Inflammatory macrophage treated with lipopolysaccharide for 4 hours (primary cell): ENCODE results near the gene LRRC8D.
"Not testable (repeated sequence)": the region's sequence is repeated elsewhere in the genome, so short reads cannot be mapped to it uniquely, and the experiment has no call there.

Experiments used
- DNase-seq: peaks from one replicate; pipeline ENCODE4 v3.0.0-alpha.2; 2020

LRRC8D gene

GRCh38 chr1:89820422-89821321 lies at the start of gene LRRC8D:
LRRC8D (plus strand) TSS chr1:89821032; CDS start chr1:89933069, 112,037 bp downstream.
- DNase-seq = peak; percentile 86

- DNase-seq = no peak
Measured at GRCh38 chr1:89771991-89772560, 48.8 kb upstream of the LRRC8D start.

GRCh38 chr1:89776104-89776503 lies 44.7 kb upstream of the LRRC8D start:
- DNase-seq = not testable (repeated sequence)

DNA sequence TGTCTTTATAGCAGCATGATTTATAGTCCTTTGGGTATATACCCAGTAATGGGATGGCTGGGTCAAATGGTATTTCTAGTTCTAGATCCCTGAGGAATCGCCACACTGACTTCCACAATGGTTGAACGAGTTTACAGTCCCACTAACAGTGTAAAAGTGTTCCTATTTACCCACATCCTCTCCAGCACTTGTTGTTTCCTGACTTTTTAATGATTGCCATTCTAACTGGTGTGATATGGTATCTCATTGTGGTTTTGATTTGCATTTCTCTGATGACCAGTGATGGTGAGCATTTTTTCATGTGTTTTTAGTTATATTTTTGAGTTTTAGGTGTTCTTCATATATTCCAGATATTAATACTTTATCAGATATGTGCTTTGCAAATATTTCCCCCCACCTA lies 43.6 kb upstream of the LRRC8D start:
- DNase-seq = not testable (repeated sequence)

DNA sequence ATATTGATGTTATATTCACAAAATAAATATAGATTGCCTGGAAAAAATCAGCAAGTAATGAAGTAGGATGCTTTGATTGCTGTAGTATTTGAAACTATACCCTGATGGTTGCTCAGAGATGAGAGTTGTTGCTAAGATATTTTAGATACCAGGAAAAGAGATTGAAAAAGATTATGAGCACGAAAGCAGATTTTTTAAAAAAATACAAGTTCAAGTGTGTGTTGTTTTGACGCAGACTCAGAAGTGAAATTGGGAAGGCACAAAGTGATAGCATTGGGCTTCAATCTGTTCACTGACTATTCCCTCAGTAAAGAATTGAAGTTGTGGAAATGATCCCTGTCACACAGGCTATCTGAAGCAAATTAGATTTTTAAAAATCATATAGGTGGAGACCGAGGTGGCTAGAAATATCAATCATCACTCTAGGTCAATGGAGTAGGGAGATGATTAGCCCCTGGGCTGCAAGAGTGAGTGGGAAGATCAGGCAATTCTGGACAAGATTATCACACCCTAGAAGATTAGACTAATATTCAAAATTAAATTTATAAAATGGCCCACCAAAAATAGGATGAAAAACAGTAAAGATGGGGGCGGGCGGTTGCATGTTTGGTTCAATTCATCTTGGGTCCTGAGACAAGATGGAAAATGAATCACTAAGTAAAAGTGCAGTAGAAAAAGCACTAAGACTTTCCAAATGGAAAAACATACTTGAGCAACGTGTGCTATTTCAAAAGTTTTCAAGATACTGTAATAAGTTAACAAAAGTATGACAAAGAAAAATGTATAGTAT lies 41.5 kb upstream of the LRRC8D start:
- DNase-seq = no peak

DNA sequence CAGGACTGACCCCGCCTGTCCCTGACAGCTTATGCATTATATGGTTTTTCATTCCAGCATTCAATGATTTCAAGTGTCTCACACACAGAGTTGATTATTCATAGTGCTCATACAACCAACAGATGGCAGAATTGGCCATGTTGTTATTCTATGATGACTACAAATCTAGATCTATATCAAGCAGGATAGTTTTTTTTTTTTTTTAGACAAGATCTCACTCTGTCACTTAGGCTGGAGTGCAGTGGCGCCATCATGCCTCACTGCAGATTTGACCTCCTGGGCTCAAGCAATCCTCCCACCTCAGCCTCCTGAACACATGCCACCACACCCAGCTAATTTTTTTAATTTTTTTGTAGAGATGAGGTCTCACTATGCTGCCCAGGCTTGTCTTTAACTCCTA lies 40.1 kb upstream of the LRRC8D start:
- peak; percentile 36 for DNase-seq

- DNase-seq = no peak
Measured at GRCh38 chr1:89781494-89782126, 39.2 kb upstream of the LRRC8D start.

DNA sequence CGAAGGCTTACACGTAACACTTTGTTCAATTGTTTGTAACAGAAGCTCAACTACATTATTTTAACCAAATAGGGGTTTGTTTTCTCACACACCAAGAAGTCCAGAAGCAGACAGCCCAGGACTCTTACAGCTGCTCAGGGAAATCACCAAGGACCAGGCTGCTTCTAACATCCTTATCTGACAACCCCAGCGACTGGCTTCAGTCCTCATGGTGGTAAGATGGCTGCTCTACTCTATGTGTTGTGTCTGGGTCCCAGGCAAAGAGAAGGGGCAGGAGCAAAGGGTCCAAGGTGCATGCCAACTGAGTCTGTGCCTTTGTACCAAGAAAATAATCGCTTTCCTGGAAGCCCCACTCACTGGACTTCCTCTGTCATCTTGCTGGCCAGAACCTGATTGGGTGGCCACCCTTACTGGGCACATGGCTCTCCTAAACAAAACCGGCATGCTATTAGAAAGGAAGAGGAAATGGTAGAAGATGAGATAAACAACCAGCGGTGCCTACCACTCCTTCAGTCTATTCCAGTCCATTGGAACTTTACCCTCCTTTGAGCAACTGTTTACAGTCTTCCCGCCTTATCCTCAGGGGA lies 34.1 kb upstream of the LRRC8D start:
- DNase-seq = no peak

DNA sequence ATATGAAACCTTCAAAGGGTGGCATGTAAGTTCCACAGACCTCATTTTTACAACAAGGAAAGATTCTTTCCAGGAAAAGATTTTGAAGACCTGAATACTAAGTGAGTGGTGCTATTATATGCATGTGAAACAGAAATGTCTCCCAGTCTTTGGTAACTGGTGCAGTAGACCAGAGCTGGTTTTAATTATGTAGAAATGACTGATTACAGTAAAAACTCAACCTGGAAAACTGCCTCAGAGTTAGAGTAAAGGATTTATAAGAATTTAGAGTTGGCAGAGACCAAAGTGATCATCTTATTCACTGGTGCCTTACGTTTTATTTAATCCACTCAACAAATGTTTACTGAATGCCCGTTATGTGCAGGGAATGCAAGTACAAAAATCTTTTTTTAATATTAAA lies 30.2 kb upstream of the LRRC8D start:
- no peak for DNase-seq

- DNase-seq = no peak
Measured at GRCh38 chr1:89791064-89791726, 29.6 kb upstream of the LRRC8D start.

- DNase-seq = no peak
Measured at GRCh38 chr1:89794406-89794805, 26.4 kb upstream of the LRRC8D start.

DNA sequence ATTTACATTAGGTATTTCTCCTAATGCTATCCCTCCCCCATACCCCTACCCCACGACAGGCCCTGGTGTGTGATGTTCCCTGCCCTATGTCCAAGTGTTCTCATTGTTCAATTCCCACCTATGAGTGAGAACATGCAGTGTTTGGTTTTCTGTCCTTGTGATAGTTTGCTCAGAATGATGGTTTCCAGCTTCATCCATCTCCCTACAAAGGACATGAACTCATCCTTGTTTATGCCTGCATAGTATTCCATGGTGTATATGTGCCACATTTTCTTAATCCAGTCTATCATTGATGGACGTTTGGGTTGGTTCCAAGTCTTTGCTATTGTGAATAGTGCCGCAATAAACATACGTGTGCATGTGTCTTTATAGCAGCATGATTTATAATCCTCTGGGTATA lies 25.3 kb upstream of the LRRC8D start:
- not testable (repeated sequence) for DNase-seq

GRCh38 chr1:89797876-89798275 lies 23.0 kb upstream of the LRRC8D start:
- not testable (repeated sequence) for DNase-seq

GRCh38 chr1:89799495-89799894 lies 21.3 kb upstream of the LRRC8D start:
- DNase-seq = peak; percentile 49

DNA sequence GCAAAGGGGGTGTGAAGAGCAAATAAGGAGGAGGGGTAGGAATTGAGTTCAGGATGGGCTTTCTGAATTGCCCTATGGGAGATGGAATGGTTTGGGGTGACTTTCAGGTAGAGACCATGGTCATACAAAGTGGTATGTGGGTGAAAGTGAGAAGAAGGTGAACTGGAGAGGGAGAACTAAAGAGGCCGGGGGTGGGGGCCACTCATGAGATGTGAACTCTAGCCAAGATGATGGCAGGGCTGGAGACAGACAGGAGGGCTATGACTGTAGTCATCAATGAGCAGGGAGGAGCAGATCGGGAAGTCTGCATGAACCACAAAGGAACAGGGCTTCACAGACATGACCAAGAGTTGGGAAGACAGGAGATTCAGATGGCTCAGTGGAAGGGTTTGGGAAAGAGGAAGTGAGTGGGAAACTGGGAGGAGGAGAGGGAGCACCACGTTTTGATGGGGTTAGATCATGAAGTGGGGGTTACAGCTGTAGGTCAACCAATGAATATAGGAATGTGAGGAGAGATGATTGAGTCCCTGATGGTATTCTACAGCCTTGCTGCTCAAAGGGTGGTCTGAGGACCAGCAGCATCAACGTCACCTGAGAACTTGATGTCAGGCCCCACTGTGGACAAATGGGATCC lies 20.7 kb upstream of the LRRC8D start:
- no peak for DNase-seq

DNA sequence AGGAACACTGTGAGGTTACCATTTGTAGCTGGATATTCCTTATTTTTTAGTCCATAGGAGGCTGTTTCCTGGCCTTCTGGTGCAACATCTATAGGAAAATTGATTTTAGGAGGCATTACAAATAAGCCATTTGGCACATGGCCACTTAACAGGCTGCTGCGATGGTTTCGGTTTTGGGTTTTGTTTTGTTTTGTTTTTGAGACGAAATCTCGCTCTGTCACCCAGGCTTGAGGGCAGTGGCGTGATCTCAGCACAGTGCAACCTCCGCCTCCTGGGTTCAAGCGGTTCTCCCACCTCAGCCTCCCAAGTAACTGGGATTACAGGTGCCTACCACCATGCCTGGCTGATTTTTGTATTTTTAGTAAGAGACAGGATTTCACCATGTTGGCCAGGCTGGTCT lies 20.1 kb upstream of the LRRC8D start:
- no peak for DNase-seq

DNA sequence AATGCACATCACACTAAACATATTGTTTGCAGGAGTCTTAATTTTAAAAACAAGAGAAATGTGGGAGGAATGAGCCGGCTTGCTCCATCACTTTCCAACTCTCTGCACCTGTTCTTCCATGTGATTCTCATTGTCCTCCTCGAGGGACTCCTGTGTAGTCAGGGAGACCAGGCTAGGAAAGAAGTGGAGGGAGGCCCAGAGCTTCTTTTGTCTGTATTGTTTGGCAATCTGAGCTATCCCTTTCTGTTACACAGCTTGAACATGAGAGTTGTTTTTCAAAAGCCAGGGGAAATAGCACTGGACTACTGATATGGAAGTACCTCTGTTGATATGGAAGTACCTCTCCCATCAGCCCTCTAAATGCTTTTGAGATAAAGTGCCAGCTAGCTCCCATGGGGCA lies 18.8 kb upstream of the LRRC8D start:
- no peak for DNase-seq

- no peak for DNase-seq
Measured at GRCh38 chr1:89802841-89803240, 18.0 kb upstream of the LRRC8D start.

GRCh38 chr1:89804642-89805237 lies 16.1 kb upstream of the LRRC8D start:
- DNase-seq = peak; percentile 86

DNA sequence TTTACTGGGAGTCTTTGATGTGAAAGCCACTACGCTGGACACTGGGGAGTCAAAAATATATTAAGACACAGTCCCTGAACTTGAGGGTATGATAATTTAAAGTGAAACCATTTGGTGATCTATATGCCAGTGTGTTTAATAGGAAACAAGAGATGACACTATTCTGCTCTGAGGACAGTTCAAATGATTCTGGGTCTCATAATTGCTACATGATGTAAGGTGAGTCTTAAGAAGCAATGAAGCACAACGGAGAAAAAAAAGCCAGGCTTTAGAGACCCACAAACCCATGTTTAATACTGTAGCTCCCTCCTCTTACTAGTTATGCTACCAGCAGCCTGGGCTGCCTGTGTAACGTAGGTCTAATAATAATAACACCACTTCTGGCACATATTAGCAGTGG lies 14.2 kb upstream of the LRRC8D start:
- DNase-seq = no peak

- no peak for DNase-seq
Measured at GRCh38 chr1:89807503-89807902, 13.3 kb upstream of the LRRC8D start.
